Measurements from ENCODE around the gene TUBE1. TPM values are rescaled to one million over a fixed set of nuclear protein-coding genes. Genes with fewer than 3 reads are reported as not detected.

The TUBE1 gene
- 20.0 and 26.2 TPM in 2 replicates for total RNA-seq

GRCh38 chr6:112087136-112087911 is at the start of gene TUBE1, which contains the start of gene FAM229B:
Gene TUBE1, minus strand, starts transcription at chr6:112087482. Its CDS starts 48 bp downstream, at chr6:112087434.
Gene FAM229B, plus strand, starts transcription at chr6:112087591. Its CDS starts 11,693 bp downstream, at chr6:112099284.

GRCh38 chr6:112054001-112054400 is 33.3 kb downstream of the TUBE1 start, which contains the start of gene CCN6:
Gene CCN6, plus strand, starts transcription at chr6:112054104. Its CDS starts 254 bp downstream, at chr6:112054358.

Other genes with a start within 250 kb of the TUBE1 start
- gene FYN, start 214.0 kb downstream of the TUBE1 start, total RNA-seq = 26.4 and 62.2 TPM in 2 replicates
- gene CCN6, start 33.4 kb downstream of the TUBE1 start, total RNA-seq = 0.72 TPM in 1 of 2 replicates, not detected in the other
- gene FAM229B, start 109 bp upstream of the TUBE1 start, total RNA-seq = 7.2 and 12.1 TPM in 2 replicates
- gene LAMA4, start 167.1 kb upstream of the TUBE1 start, total RNA-seq = 0.64 and 1.4 TPM in 2 replicates

Data from tracheal epithelial cell (primary cell).